Adrenal gland (tissue), 12 donors: ENCODE results near the gene ZNF639. TPM values are rescaled to one million over a fixed set of nuclear protein-coding genes. Genes with fewer than 3 reads are reported as not detected.
A peak's percentile ranks its signal among the peaks of the same experiment; 100 is the strongest.

ENCODE experiments used
- DNase-seq, 7 donors: peaks; one replicate each; pipeline ENCODE4 v3.0.0-alpha.2; 2019 to 2020
- H3K27ac ChIP-seq, 5 donors: fragments of 200-600 bp; sonication (generic) in 4 of 5; 1 replicate in 3 of 5; 2 replicates in 2 of 5; pipeline versions ENCODE4 v1.5.1 to v1.8.0; 2016 to 2020; ENCODE audit warnings: mild to moderate bottlenecking in 1 of 5
- H3K27me3 ChIP-seq: fragments of 200-600 bp; 2 replicates; pipeline ENCODE4 v1.8.0; 2021
- H3K36me3 ChIP-seq, 2 donors: fragments of 200-600 bp; replicated peaks in 1 of 2; 1 replicate in 1 of 2; 2 replicates in 1 of 2; pipeline versions ENCODE4 v1.5.1 to v1.8.0; 2018 to 2022
- H3K4me1 ChIP-seq, 2 donors: fragments of 200-600 bp; replicated peaks in 1 of 2; 1 replicate in 1 of 2; 2 replicates in 1 of 2; pipeline versions ENCODE4 v1.5.1 to v1.8.0; 2018 to 2021
- H3K4me3 ChIP-seq, 4 donors: fragments of 200-600 bp; sonication (generic) in 3 of 4; one replicate each; pipeline ENCODE4 v1.5.1; 2016 to 2018
- H3K9me3 ChIP-seq, 3 donors: fragments of 200-600 bp; sonication (generic) in 1 of 3; replicated peaks in 1 of 3; 1 replicate in 2 of 3; 2 replicates in 1 of 3; pipeline versions ENCODE4 v1.5.1 to v1.8.0; 2016 to 2021
- POLR2A ChIP-seq, 2 donors: fragments of 450-650 bp; IDR thresholded peaks; one replicate each; pipeline ENCODE4 v1.6.1; 2017; ENCODE audit warnings: antibody characterized with exemption in 2 of 2, mild to moderate bottlenecking in 2 of 2, moderate library complexity in 1 of 2
- WGBS, 4 donors: extraction: QIAGEN DNeasy Blood & Tissue Kit in 2 of 4; methylation state at CpG; one replicate each; pipeline versions ENCODE4 v1.1.5 to v1.1.7; 2013 to 2017; 5-methylcytosine and 5-hydroxymethylcytosine counted together
- intact Hi-C, 2 donors: fragments of 100-400 bp; cut with DNase I; formaldehyde crosslinking; loops; one replicate each; pipeline versions ENCODE4 v1.14.1 to v1.15.0; 2022 to 2023
- polyA plus RNA-seq, 3 donors: library from polyadenylated mRNA; stranded (reverse); fragments of 200-250 nt in 2 of 3; fragments of 350-450 nt in 1 of 3; fragmentation: Illumina TruSeq in 1 of 3; extraction: RNeasy Lipid Tissue Mini Kit (QIAGEN cat#74804) in 1 of 3; gene quantifications; one replicate each; pipeline ENCODE4 v1.2.3, GENCODE V29; 2013 to 2014
- total RNA-seq, 9 donors: library from RNA; depleted of rRNA in 4 of 9; stranded (reverse); fragments of >200 nt in 4 of 9; fragments of 120-200 nt in 1 of 9; fragmentation: NEBNext Ultra II Directional in 1 of 9; extraction: Animal tissue kit (Norgen Biotek cat#: 25700) in 1 of 9; gene quantifications; one replicate each; pipeline versions ENCODE4 v1.1.0 to v1.2.4, GENCODE V29; 2013 to 2023
- TF ChIP-seq, protein P1 (sequence below), 6 experiments: fragments of 450-650 bp in 4 of 6; fragments of 200-600 bp in 2 of 6; sonication (generic) in 1 of 6; IDR thresholded peaks; 1 replicate in 5 of 6; 2 replicates in 1 of 6; pipeline versions ENCODE4 v1.5.1 to v1.8.0; 2016 to 2021; ENCODE audit warnings: antibody characterized with exemption in 6 of 6, mild to moderate bottlenecking in 2 of 6, moderate library complexity in 1 of 6
- donor health status: healthy with polysubstance abuse.
- donor health status: Bipolar disorder and iron deficiency.
- donor health status: DM: yes; HTN: yes; CAD: no.
- donor health status: DM: no; HTN: no; CAD: no.
- donor health status: DM: no; HTN: no; CAD: no.
- donor health status: DM: yes; HTN: yes; CAD: no.

ZNF639 gene
- total and polyA plus RNA-seq, 12 donors, result 14.8 to 53.4 (median 39.4) TPM

DNA sequence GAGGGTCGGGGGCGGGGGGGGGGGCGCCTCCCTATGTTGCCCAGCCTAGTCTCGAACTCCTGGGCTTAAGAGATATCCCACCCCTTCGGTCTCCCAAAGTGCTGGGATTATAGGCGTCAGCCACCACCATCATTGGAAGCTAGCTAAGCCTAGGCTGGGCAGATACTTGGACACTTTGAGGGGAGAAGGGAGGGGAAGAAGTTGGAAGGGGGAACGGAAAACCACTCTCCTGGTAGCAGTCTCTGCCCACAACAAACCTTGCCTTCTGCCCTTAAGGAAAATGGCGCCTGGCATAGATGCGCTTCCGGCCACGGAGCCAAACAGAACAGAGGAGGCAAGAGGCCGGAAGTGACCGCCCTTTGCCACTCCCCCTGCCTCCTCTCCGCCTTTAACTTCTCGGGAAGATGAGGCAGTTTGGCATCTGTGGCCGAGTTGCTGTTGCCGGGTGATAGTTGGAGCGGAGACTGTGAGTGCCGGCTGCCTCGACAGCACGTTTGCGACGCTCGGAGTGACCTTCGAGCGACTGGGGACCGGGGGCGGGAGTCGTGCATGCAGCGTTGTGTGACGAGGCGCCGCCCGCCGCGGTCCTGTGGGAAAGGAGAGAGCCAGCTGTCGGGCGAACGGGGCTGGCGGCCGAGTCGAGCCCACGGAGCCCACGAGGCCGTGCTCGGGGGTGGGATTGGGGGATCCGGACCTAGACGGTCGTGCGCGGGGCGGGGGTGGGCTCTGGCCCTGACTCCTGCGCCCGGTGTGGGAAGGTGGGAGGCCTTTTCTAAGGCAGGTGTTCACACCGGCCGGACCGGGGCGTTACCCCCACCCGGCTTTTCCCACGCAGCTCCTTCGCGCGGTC lies 24.7 kb downstream of the ZNF639 start, which contains the start of gene MFN1:
Gene MFN1 (plus strand): TSS at position 365 of the 850 bp plus-strand sequence. CDS start 1,143 bp downstream, outside the sequence.
- TF ChIP-seq POLR2A (IDR thresholded peaks at IDR 0.05), result peak in 1 of 2 donors; percentile 81
- TF ChIP-seq, protein P1, sequence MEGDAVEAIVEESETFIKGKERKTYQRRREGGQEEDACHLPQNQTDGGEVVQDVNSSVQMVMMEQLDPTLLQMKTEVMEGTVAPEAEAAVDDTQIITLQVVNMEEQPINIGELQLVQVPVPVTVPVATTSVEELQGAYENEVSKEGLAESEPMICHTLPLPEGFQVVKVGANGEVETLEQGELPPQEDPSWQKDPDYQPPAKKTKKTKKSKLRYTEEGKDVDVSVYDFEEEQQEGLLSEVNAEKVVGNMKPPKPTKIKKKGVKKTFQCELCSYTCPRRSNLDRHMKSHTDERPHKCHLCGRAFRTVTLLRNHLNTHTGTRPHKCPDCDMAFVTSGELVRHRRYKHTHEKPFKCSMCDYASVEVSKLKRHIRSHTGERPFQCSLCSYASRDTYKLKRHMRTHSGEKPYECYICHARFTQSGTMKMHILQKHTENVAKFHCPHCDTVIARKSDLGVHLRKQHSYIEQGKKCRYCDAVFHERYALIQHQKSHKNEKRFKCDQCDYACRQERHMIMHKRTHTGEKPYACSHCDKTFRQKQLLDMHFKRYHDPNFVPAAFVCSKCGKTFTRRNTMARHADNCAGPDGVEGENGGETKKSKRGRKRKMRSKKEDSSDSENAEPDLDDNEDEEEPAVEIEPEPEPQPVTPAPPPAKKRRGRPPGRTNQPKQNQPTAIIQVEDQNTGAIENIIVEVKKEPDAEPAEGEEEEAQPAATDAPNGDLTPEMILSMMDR (IDR thresholded peaks at IDR 0.05), result no peak
- 1% methylated on average over 21 to 63 of the region's 63 CpGs for WGBS, 4 donors

DNA sequence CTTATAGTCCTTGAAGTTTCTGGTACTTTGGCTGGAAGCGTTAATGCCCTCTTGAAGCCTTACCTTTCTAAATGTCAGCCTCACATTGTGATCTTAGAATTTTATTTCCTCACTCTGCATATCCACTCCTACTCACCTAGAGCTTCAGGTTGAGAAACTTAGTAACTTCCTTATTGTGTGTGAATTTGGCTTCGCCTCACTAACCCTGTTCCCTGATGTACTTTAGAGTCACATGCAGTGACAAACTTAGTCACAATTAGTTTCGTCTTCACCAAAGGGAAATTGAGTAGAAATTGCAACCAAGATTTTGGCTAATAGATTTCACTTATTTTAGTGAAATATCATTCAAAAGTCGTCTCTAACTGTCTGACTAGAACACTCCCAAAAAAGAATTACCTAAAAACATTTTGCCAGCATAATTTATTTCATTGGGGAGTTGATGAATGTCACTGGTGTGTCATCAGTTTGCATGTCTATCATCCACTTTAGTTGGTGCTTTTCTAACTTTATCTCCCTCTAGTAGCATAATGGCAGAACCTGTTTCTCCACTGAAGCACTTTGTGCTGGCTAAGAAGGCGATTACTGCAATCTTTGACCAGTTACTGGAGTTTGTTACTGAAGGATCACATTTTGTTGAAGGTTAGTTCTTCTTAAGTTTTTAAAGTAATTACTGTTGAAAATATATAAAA lies 25.6 kb downstream of the ZNF639 start:
- WGBS, 4 donors, result 29 to 31% (median 30%) methylated on average over 5 of the region's 5 CpGs
- Histone ChIP-seq H3K9me3 (no peaks in the 10 kb centered on the region), H3K27me3 (no peaks in the 10 kb centered on the region), H3K36me3 (peaks cover 0 to 26% of the 10 kb centered on the region in 2 donors), H3K27ac (peak overlapping the region in 1 of 5 donors; percentile 79), H3K4me3 (peak overlapping the region in 2 of 4 donors; percentile 87 to 90), H3K4me1 (peaks cover 8 to 11% of the 10 kb centered on the region in 2 donors)
- no peak for DNase-seq
- TF ChIP-seq, protein P1 (IDR thresholded peaks at IDR 0.05), result no peak
- no peak for TF ChIP-seq POLR2A (IDR thresholded peaks at IDR 0.05)
- intact Hi-C loops, result no loop called here

More for the DNA sequence above, 24.7 kb downstream of the ZNF639 start, which contains the start of gene MFN1:
- Histone ChIP-seq H3K4me1 (peaks cover 8 to 11% of the 10 kb centered on the region in 2 donors), H3K27me3 (no peaks in the 10 kb centered on the region), H3K27ac (peak within 1 kb of the TSS; percentile 24 to 93 (median 79)), H3K36me3 (peaks cover 0 to 21% of the 10 kb centered on the region in 2 donors), H3K9me3 (no peaks in the 10 kb centered on the region), H3K4me3 (peak within 1 kb of the TSS; percentile 54 to 90 (median 88))
- peak; percentile 93 to 98 (median 97) for DNase-seq
- intact Hi-C loops, result no loop called here

DNA sequence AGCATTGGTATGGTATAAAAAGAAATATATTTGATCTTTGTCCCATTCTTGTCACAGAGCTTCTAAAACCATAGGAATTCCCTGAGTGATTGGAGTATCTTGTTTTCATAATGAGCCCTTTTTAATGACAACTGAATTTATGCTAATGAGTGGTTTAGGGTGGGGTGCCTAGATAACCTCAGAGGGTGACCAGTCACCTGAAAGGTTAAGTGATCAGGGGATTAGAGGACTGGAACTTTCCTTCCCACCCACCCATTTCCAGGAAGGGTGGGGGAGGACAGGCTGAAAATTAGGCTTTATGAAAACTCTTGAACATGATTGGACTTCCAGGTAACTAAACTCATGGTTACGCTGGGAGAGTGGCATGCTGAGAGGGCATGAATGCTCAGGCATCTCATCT lies 33.2 kb downstream of the ZNF639 start:
- no peak overlapping the region for H3K4me3 ChIP-seq
- no peak for DNase-seq
- H3K27ac ChIP-seq, result no peak overlapping the region
- TF ChIP-seq, protein P1 (IDR thresholded peaks at IDR 0.05), result no peak
- TF ChIP-seq POLR2A (IDR thresholded peaks at IDR 0.05), result no peak
- H3K9me3 ChIP-seq, result no peaks in the 10 kb centered on the region
- 88 to 100% (median 94%) methylated on average over 1 of the region's 1 CpG for WGBS, 4 donors
- H3K36me3 ChIP-seq, result peaks cover 0 to 72% of the 10 kb centered on the region in 2 donors
- H3K4me1 ChIP-seq, result no peaks in the 10 kb centered on the region
- intact Hi-C loops, result no loop called here
- H3K27me3 ChIP-seq, result no peaks in the 10 kb centered on the region

DNA sequence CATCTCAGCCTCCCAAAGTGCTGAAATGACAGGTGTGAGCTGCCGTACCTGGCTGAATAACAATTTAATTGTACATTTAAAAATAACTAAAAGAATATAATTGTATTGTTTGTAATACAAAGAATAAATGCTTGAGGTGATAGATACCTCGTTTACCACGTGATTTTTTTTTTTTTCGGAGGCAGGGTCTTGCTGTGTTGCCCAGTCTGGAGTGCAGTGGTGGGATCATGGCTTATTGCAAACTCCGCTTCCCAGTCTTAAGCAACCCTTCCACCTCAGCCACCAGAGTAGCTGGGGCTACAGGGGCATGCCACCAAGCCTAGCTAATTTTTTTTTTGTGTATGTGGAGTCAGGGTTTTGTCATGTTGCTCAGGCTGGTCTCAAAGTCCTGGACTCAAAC lies 40.5 kb downstream of the ZNF639 start:
- TF ChIP-seq, protein P1 (IDR thresholded peaks at IDR 0.05), result no peak
- TF ChIP-seq POLR2A (IDR thresholded peaks at IDR 0.05), result no peak
- peaks cover 0 to 57% of the 10 kb centered on the region in 2 donors for H3K36me3 ChIP-seq

More for the DNA sequence above, 40.5 kb downstream of the ZNF639 start:
- Histone ChIP-seq H3K4me1 (no peaks in the 10 kb centered on the region), H3K9me3 (no peaks in the 10 kb centered on the region), H3K27ac (no peak overlapping the region), H3K27me3 (no peaks in the 10 kb centered on the region), H3K4me3 (no peak overlapping the region)
- DNase-seq, result no peak
- intact Hi-C loops, result no loop called here
- WGBS, 4 donors, result 95 to 99% (median 95%) methylated on average over 5 of the region's 5 CpGs
